Neural progenitor cell (in vitro differentiated cells): ENCODE data around the gene LGI1. TPM values are rescaled to one million over a fixed set of nuclear protein-coding genes. Genes with fewer than 3 reads are reported as not detected.
"Not testable (repeated sequence)": the region's sequence is repeated elsewhere in the genome, so short reads cannot be mapped to it uniquely, and the experiment has no call there.

Experiments used
- DNase-seq: peaks from one replicate; pipeline ENCODE4 v3.0.0-alpha.2; 2016; ENCODE audit warnings: low spot score
- H2AFZ ChIP-seq: fragments of 200-600 bp; sonication (generic); replicated peaks from 2 replicates; pipeline ENCODE4 v1.6.1; 2016; ENCODE audit warnings: antibody characterized with exemption
- H3F3A ChIP-seq: fragments of 200-600 bp; sonication (generic); 2 replicates; pipeline ENCODE4 v1.6.1; 2016; ENCODE audit warnings: antibody characterized with exemption, low read depth
- H3K27ac ChIP-seq: fragments of 200-600 bp; sonication (generic); 2 replicates; pipeline ENCODE4 v1.5.1; 2016; ENCODE audit warnings: mild to moderate bottlenecking
- H3K27me3 ChIP-seq: fragments of 200-600 bp; sonication (generic); 2 replicates; pipeline ENCODE4 v1.6.1; 2016; ENCODE audit warnings: mild to moderate bottlenecking, moderate library complexity
- H3K36me3 ChIP-seq: fragments of 200-600 bp; sonication (generic); 2 replicates; pipeline ENCODE4 v1.5.1; 2016
- H3K4me1 ChIP-seq: fragments of 200-600 bp; sonication (generic); 2 replicates; pipeline ENCODE4 v1.6.1; 2016; ENCODE audit warnings: mixed run types
- H3K4me2 ChIP-seq: fragments of 200-600 bp; sonication (generic); 2 replicates; pipeline ENCODE4 v1.6.1; 2016
- H3K4me3 ChIP-seq: fragments of 200-600 bp; sonication (generic); 2 replicates; pipeline ENCODE4 v1.5.1; 2016
- H3K79me2 ChIP-seq: fragments of 200-600 bp; sonication (generic); 2 replicates; pipeline ENCODE4 v1.6.1; 2016; ENCODE audit warnings: low read depth
- H3K9ac ChIP-seq: fragments of 200-600 bp; sonication (generic); 2 replicates; pipeline ENCODE4 v1.6.1; 2016
- H3K9me3 ChIP-seq: fragments of 200-600 bp; sonication (generic); 2 replicates; pipeline ENCODE4 v1.5.1; 2016; ENCODE audit warnings: low read depth
- H4K20me1 ChIP-seq: fragments of 200-600 bp; sonication (generic); 2 replicates; pipeline ENCODE4 v1.6.1; 2016; ENCODE audit warnings: low read depth
- H3K27ac Mint-ChIP-seq: 3 replicates; pipeline ENCODE4 v1.8.0; 2021; ENCODE audit warnings: mixed read lengths
- H3K27me3 Mint-ChIP-seq: 2 replicates; pipeline ENCODE4 v1.8.0; 2022; ENCODE audit warnings: low read depth, mild to moderate bottlenecking, inconsistent platforms, moderate library complexity, mixed read lengths; ENCODE audit not compliant: insufficient read depth
- H3K36me3 Mint-ChIP-seq: 3 replicates; pipeline ENCODE4 v1.8.0; 2021; ENCODE audit warnings: mixed read lengths
- H3K4me1 Mint-ChIP-seq: 3 replicates; pipeline ENCODE4 v1.8.0; 2021; ENCODE audit warnings: mixed read lengths
- H3K4me3 Mint-ChIP-seq: 3 replicates; pipeline ENCODE4 v1.8.0; 2021; ENCODE audit warnings: mild to moderate bottlenecking, moderate library complexity, mixed read lengths
- H3K9me3 Mint-ChIP-seq: 3 replicates; pipeline ENCODE4 v1.8.0; 2020; ENCODE audit warnings: mixed read lengths
- EZH2 ChIP-seq: fragments of 200-600 bp; sonication (generic); IDR thresholded peaks from 2 replicates; pipeline ENCODE4 v1.6.1; 2017; ENCODE audit warnings: antibody characterized with exemption, mild to moderate bottlenecking, moderate library complexity
- EZH2phosphoT487 ChIP-seq: fragments of 200-600 bp; sonication (generic); IDR thresholded peaks from 2 replicates; pipeline ENCODE4 v1.6.1; 2017; ENCODE audit warnings: antibody characterized with exemption
- total RNA-seq: library from RNA; depleted of rRNA; stranded (reverse); fragments of >200 nt; gene quantifications from 2 replicates; pipeline ENCODE4 v1.2.3, GENCODE V29; 2015; ENCODE audit warnings: low replicate concordance
- TF ChIP-seq, protein P1 (sequence below): fragments of 200-600 bp; sonication (generic); IDR thresholded peaks from 2 replicates; pipeline ENCODE4 v1.5.1; 2017; ENCODE audit warnings: antibody characterized with exemption, mild to moderate bottlenecking

The LGI1 gene
- total RNA-seq, 1 donor from 2014 or later, result 20.2 TPM

DNA sequence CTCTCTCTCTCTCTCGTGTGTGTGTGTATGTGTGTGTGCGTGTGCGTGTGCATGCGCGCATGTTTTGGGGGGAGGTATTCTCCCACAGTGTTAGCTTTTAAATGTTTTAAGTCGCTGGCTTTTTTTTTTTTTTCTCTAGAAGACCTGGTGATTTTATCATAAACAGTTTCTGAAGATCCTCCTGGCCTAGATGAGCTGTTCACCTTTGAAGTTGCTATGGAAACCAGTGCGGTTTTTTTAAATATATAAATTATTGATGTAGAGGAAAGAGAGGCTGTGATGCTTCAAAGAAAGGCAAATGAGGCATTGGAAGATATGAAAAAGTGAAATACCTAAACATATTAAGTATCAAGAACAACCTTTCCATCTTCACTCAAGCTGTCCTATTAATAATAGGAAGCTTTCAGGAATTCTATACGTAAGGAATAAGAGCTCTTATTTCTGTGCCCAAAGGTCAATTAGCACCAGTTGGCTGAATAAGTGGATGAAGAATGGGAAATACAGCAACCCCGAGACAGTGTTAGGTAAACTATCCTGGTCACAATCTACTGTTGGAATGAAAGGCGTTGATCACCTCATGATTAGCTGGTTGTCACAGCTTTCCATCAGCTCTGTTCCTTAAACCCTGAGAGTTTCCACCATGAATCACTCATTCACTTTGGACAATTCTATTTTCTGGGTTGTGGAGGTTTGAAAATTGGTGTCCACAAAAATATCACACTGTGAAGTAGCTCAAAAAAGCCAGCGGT, 69.5 kb downstream of the LGI1 start:
- no peaks in the 10 kb centered on the region for H3F3A ChIP-seq
- H3K36me3 Mint-ChIP-seq, result no peaks in the 10 kb centered on the region
- no peaks in the 10 kb centered on the region for H3K36me3 ChIP-seq
- no peak overlapping the region for H3K27ac ChIP-seq
- no peaks in the 10 kb centered on the region for H3K79me2 ChIP-seq
- H3K4me1 Mint-ChIP-seq, result peaks cover 12% of the 10 kb centered on the region
- H3K4me2 ChIP-seq, result no peak overlapping the region
- no peak for TF ChIP-seq EZH2phosphoT487
- TF ChIP-seq, protein P1, sequence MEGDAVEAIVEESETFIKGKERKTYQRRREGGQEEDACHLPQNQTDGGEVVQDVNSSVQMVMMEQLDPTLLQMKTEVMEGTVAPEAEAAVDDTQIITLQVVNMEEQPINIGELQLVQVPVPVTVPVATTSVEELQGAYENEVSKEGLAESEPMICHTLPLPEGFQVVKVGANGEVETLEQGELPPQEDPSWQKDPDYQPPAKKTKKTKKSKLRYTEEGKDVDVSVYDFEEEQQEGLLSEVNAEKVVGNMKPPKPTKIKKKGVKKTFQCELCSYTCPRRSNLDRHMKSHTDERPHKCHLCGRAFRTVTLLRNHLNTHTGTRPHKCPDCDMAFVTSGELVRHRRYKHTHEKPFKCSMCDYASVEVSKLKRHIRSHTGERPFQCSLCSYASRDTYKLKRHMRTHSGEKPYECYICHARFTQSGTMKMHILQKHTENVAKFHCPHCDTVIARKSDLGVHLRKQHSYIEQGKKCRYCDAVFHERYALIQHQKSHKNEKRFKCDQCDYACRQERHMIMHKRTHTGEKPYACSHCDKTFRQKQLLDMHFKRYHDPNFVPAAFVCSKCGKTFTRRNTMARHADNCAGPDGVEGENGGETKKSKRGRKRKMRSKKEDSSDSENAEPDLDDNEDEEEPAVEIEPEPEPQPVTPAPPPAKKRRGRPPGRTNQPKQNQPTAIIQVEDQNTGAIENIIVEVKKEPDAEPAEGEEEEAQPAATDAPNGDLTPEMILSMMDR, result no peak
- TF ChIP-seq EZH2, result no peak
- no peak overlapping the region for H3K9ac ChIP-seq
- peaks cover 10% of the 10 kb centered on the region for H3K4me1 ChIP-seq
- H3K9me3 ChIP-seq, result no peaks in the 10 kb centered on the region
- no peaks in the 10 kb centered on the region for H4K20me1 ChIP-seq
- peaks cover under 1% of the 10 kb centered on the region for H3K9me3 Mint-ChIP-seq
- peaks cover 17% of the 10 kb centered on the region for H3K27me3 ChIP-seq
- DNase-seq, result no peak
- H3K27me3 Mint-ChIP-seq, result no peaks in the 10 kb centered on the region
- no peak overlapping the region for H3K4me3 Mint-ChIP-seq
- no peak overlapping the region for H3K27ac Mint-ChIP-seq
- H2AFZ ChIP-seq, result no peak overlapping the region
- no peak overlapping the region for H3K4me3 ChIP-seq

DNA sequence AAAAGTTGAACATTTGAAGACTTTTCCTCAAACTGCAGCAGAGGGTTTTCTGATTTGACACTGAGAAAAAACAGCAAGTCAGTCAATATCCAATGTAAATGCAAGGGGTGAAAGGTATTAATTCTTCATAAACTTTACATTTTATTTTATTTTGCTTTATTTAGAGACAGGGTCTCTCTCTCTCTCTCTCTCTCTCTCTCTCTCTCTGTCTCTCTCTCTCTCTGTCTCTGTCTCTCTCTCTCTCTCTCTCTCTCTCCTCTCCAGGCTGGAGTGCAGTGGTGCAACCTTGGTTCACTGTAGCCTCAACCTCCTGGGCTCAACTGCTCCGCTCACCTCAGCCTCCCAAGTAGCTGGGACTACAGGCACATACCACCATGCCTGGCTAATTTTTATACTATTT, 73.3 kb downstream of the LGI1 start:
- not testable (repeated sequence) for H3K9me3 ChIP-seq, H3K9ac ChIP-seq, H3K4me3 Mint-ChIP-seq, H3K4me1 Mint-ChIP-seq, H4K20me1 ChIP-seq, H3K4me1 ChIP-seq, H3K36me3 Mint-ChIP-seq, H3K4me3 ChIP-seq, H3K36me3 ChIP-seq, H3K4me2 ChIP-seq, DNase-seq, H3K27ac ChIP-seq, H3K27ac Mint-ChIP-seq, H3K27me3 Mint-ChIP-seq, H3F3A ChIP-seq, H2AFZ ChIP-seq, H3K79me2 ChIP-seq
- peaks cover 14% of the 10 kb centered on the region for H3K9me3 Mint-ChIP-seq
- H3K27me3 ChIP-seq, result peaks cover 31% of the 10 kb centered on the region

DNA sequence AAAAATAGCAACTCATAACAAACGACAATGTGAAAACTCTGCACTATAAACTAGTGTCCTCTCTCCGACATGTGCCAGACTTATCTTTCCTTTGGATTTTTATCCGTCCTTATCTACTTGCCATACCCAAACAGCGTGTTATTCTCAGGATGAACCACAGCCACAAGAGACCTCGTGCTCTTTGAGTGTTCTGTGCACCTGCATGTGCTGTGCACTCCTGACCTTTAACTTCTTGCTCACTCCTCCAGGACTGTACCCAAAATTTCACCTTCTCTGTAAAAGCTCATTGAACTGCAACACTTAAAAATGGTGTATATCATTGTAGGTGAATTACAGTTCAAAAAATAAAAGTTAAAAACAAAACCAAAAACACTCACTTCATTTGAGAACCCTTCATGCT, 78.0 kb downstream of the LGI1 start:
- H2AFZ ChIP-seq, result no peak overlapping the region
- no peak overlapping the region for H3K4me2 ChIP-seq
- H4K20me1 ChIP-seq, result no peaks in the 10 kb centered on the region
- no peak overlapping the region for H3K4me3 Mint-ChIP-seq
- H3K4me3 ChIP-seq, result no peak overlapping the region
- peaks cover 14% of the 10 kb centered on the region for H3K9me3 Mint-ChIP-seq
- no peaks in the 10 kb centered on the region for H3K36me3 Mint-ChIP-seq
- TF ChIP-seq, protein P1, result no peak
- TF ChIP-seq EZH2, result no peak
- H3K27me3 ChIP-seq, result peaks cover 69% of the 10 kb centered on the region
- no peak overlapping the region for H3K27ac Mint-ChIP-seq
- H3K9me3 ChIP-seq, result no peaks in the 10 kb centered on the region
- H3K27me3 Mint-ChIP-seq, result no peaks in the 10 kb centered on the region
- no peaks in the 10 kb centered on the region for H3K79me2 ChIP-seq
- H3F3A ChIP-seq, result peaks cover under 1% of the 10 kb centered on the region
- no peak overlapping the region for H3K9ac ChIP-seq
- H3K4me1 Mint-ChIP-seq, result no peaks in the 10 kb centered on the region
- DNase-seq, result no peak
- no peaks in the 10 kb centered on the region for H3K4me1 ChIP-seq
- no peak overlapping the region for H3K27ac ChIP-seq
- H3K36me3 ChIP-seq, result no peaks in the 10 kb centered on the region

DNA sequence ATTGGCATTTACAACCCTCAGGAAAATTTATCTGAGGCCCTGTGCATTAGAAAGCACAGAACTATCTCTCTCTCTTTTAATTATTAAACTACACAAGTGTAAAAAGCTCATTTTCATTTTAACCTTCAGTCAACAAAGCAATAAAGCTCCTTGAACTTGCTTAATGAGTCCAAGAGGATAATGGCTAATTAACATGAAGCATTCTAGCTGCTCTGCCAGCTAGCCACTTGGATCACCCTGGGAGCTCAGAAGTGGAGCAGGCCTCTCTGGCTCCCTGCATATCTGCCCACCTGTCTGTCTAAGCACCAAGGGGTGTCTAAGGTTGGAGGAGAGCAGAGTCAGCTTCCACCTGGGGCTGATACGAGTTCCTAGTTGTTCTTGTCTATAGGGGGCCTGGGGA, 80.1 kb downstream of the LGI1 start:
- Mint-ChIP-seq H3K36me3 (no peaks in the 10 kb centered on the region), H3K27ac (no peak overlapping the region), H3K4me1 (peaks cover 15% of the 10 kb centered on the region), H3K27me3 (peaks cover 6% of the 10 kb centered on the region), H3K9me3 (peaks cover 9% of the 10 kb centered on the region), H3K4me3 (no peak overlapping the region)
- TF ChIP-seq EZH2, result no peak
- TF ChIP-seq, protein P1, result no peak
- TF ChIP-seq EZH2phosphoT487, result no peak
- no peak overlapping the region for H2AFZ ChIP-seq
- no peaks in the 10 kb centered on the region for H3K36me3 ChIP-seq
- peaks cover 14% of the 10 kb centered on the region for H3K4me1 ChIP-seq
- H3F3A ChIP-seq, result peaks cover 21% of the 10 kb centered on the region
- H3K4me3 ChIP-seq, result no peak overlapping the region
- no peaks in the 10 kb centered on the region for H3K79me2 ChIP-seq
- H3K9me3 ChIP-seq, result no peaks in the 10 kb centered on the region
- H3K4me2 ChIP-seq, result no peak overlapping the region
- no peak for DNase-seq
- no peak overlapping the region for H3K9ac ChIP-seq
- H3K27me3 ChIP-seq, result peaks cover 70% of the 10 kb centered on the region
- no peak overlapping the region for H3K27ac ChIP-seq
- no peaks in the 10 kb centered on the region for H4K20me1 ChIP-seq
